NCI-H526 (cell line): ENCODE measurements around the gene ZNF292.
"Not testable (repeated sequence)": the region's sequence is repeated elsewhere in the genome, so short reads cannot be mapped to it uniquely, and the experiment has no call there.

Experiments used
- DNase-seq, 2 experiments: peaks; one replicate each; lab custom pipeline; 2025; lab: John Stamatoyannopoulos, UW

ZNF292 gene

DNA sequence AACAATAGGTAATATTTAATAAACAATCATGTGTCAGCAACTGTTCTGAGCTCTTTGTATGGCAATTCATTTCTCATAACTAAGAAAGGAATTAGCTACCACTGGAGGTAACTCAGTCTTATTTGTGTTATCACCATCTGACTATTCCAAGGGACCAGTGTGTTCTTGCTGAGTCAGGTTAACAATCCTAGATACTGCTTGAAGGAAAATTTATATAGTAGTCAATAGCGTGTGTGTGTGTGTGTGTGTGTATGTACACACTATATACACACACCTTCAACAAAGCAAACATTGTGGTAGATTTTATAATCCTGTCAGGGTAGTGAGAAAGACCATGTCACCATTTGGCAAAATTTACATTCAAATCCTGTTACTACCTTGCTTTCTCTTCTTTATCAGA, 121.3 kb downstream of the ZNF292 start:
- DNase-seq: peak; percentile 5 to 10

DNA sequence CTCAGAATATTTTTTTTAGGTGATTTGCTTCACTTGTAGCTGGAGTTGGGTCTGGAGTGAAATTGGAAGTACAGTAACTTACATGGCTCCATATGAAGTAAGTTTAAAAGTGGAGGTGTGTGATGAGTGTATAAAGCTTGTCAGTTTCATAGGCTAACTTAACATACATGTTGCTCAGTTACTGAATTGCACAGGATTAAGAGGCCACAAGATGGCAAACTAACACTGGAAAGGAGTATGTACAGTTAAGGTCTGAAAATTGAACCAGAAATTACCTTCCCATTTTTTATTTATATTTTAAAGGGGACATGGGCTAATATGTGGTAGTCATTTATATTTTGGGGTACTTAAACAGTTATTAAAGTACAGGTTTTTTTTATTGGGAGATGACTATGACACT, 121.8 kb downstream of the ZNF292 start:
- DNase-seq: peak; percentile 28 to 44

DNA sequence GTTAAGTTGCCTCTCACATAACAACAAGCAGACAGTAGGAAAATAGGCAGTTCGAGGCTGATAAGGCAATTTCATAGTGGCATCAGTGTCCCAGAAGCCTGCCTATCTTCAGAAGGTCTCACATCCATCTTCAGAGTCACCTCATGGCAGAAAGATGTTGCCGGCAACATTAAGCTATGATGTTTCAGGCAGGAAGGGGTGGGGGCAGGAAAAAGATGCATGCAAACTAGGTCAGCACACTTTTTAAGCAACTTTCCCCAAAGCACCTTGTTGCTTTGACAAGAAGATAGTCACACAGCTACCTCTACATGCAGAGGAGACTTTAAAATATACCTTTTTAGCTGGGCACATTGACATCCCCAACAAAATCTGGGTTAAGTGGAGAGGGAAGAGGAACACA, 123.8 kb downstream of the ZNF292 start:
- no peak for DNase-seq

- DNase-seq: no peak
Observed at GRCh38 chr6:87281426-87281825, 126.1 kb downstream of the ZNF292 start.

DNA sequence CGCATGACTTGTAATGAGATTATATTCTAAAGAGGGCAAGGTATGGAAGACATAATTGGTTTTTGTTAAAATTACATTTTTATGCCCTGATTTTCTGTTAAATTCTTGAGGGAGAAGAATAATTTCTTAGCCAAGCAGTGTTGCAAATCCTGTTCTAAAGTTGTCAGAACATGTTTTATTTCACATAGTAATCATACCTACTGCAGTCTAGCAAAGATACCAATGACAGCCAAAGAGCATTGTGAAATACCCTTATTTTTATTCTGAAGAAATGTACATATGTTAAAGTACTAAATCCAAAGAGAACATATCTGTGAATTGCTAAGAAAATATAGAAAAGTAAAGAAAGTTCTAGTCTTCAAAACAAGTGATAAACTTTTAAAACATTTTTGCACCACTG, 127.4 kb downstream of the ZNF292 start:
- no peak for DNase-seq

GRCh38 chr6:87283461-87283860, 128.1 kb downstream of the ZNF292 start:
- DNase-seq: no peak

DNA sequence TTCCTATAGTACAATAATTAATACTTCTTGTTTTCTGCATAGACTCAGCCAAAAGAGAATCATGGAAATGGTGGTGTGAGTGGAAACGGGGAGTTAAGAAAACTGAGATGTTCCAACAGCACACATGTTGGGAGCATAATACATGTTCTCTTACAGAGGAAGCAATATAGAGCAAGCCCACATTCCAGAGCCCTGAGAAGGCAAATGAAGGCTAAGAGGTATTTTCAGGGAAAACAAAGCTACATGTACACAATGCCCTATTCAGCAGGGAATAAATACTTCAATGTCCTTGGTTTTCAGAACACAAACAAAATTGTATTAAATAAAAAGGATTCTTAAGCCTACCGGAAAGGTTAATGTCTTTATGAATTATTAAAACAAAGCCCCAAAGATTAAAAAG, 131.9 kb downstream of the ZNF292 start:
- DNase-seq: no peak

DNA sequence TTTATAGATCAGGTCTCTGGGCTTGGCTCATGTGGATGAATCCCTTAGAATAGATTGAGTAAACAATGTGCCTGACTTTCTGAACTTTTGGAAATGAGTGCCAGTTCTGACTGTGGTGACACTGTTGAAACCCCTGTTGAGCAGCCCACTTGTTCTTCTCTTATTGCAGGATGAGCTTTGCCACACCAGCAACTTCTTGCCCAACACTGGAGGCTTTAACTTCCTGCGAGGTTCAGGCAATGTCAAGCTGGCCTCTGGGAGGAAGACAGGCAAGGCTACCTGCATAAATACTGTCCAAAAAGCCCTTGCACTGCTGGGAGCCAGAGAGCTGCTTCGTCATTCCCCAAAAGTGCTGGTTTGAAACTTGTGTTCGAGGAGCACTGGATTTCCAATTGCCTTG, 134.2 kb downstream of the ZNF292 start:
- no peak for DNase-seq

- no peak for DNase-seq
Observed at GRCh38 chr6:87291883-87292282, 136.5 kb downstream of the ZNF292 start.

- no peak for DNase-seq
Observed at GRCh38 chr6:87293526-87293925, 138.2 kb downstream of the ZNF292 start.

GRCh38 chr6:87297119-87297518, 141.8 kb downstream of the ZNF292 start:
- no peak for DNase-seq

GRCh38 chr6:87301277-87301676, 145.9 kb downstream of the ZNF292 start:
- DNase-seq: not testable (repeated sequence)

- DNase-seq: no peak
Observed at GRCh38 chr6:87308970-87309369, 153.6 kb downstream of the ZNF292 start.

DNA sequence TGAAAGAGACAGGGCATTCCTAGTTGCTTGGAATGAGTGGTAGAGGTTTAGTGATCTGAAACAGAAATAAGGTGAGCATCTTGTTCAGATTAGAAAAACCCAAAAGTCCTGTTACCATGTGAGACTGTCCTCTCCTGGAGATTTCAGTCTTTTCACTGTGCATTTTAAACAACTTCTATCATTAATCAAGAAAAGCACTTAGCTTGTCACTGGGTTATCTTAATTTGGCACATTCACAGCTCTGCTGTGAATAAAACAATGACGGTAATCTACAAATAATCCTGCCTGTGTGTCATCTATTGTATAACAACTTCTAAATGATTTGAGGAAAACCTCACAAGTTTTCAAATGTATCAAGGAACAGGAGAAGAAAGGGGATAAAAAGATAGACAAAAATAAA, 157.5 kb downstream of the ZNF292 start:
- DNase-seq: no peak
